ENCODE data around the gene CDH6.

Gene CDH6

DNA sequence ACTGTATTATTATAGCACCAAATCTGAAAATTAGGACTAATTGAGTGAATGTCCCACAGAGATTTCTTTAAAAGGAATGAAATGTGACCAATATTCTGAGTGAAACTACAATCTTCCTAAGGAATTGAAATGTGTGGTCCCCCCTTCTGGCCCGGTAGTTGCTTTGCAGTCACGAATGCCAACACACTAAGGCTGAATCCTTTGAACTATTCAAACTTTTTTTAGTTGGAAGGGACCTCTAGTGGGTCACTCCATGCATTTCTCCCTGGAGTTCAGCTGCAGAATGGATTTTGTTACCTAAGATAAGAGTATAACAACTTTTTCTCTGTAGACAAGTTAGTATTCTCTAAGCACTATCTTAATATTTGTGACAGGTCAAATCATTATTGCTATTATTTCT is 2.8 kb downstream of the CDH6 start:
- no peak overlapping the region for H3K4me3 ChIP-seq (ENCODE audit: low read depth, low read length)
- peak; percentile 10 for DNase-seq (ENCODE audit: low read depth)
- TF ChIP-seq POLR2A (IDR thresholded peaks at IDR 0.05; ENCODE audit: extremely low read depth, insufficient read length) (no peak), MYC (IDR thresholded peaks at IDR 0.05; ENCODE audit: low read depth, low read length) (no peak)
- TF ChIP-seq, protein P1, sequence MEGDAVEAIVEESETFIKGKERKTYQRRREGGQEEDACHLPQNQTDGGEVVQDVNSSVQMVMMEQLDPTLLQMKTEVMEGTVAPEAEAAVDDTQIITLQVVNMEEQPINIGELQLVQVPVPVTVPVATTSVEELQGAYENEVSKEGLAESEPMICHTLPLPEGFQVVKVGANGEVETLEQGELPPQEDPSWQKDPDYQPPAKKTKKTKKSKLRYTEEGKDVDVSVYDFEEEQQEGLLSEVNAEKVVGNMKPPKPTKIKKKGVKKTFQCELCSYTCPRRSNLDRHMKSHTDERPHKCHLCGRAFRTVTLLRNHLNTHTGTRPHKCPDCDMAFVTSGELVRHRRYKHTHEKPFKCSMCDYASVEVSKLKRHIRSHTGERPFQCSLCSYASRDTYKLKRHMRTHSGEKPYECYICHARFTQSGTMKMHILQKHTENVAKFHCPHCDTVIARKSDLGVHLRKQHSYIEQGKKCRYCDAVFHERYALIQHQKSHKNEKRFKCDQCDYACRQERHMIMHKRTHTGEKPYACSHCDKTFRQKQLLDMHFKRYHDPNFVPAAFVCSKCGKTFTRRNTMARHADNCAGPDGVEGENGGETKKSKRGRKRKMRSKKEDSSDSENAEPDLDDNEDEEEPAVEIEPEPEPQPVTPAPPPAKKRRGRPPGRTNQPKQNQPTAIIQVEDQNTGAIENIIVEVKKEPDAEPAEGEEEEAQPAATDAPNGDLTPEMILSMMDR (IDR thresholded peaks at IDR 0.05; ENCODE audit: low read depth, low read length) = no peak
- TF ChIP-seq, protein P2, sequence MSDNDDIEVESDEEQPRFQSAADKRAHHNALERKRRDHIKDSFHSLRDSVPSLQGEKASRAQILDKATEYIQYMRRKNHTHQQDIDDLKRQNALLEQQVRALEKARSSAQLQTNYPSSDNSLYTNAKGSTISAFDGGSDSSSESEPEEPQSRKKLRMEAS (IDR thresholded peaks at IDR 0.05; ENCODE audit: low read depth, low read length) = no peak

DNA sequence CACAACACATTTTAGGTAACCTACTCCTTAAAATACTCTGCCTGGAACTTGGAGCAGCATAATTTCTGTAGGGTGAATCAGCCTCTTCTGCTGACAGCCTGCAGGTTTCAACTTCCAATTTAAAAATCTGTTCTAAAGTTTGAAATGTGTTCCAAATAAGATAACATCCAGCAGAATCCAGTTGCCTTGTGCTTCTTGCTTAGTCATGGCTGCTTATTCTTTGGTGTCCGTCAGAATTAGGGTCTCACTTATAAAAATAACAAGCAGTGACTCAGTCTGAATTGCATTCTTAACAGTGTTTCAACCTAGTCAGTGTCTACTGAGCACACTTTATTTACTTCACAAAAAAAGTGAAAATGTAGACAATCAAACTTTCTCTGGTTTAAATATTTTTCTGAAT is 3.7 kb downstream of the CDH6 start:
- TF ChIP-seq MYC (IDR thresholded peaks at IDR 0.05; ENCODE audit: low read depth, low read length) = no peak
- TF ChIP-seq, protein P1 (IDR thresholded peaks at IDR 0.05; ENCODE audit: low read depth, low read length) = no peak
- no peak for TF ChIP-seq POLR2A (IDR thresholded peaks at IDR 0.05; ENCODE audit: extremely low read depth, insufficient read length)
- TF ChIP-seq, protein P2 (IDR thresholded peaks at IDR 0.05; ENCODE audit: low read depth, low read length) = no peak
- no peak for DNase-seq (ENCODE audit: low read depth)
- no peak overlapping the region for H3K4me3 ChIP-seq (ENCODE audit: low read depth, low read length)

DNA sequence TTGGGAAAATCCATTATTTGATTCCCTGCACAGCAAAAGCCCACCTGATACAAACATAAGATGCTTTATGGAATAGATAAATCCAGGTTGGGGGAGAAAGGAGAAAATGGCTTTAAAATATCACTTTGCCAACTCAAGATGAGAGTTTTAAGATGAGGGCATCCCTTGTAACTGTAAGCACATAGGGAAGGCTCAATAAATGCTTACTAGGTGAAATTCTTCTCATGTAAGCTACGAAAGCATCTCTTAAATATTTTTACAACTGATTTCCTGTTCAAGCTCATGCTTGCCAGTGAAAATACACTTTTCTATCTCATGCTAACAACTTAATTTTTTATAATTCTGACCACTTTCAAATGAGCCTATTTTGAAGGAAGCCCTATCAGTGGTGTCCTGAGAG is 11.5 kb downstream of the CDH6 start:
- TF ChIP-seq, protein P1 (IDR thresholded peaks at IDR 0.05; ENCODE audit: low read depth, low read length) = no peak
- TF ChIP-seq MYC (IDR thresholded peaks at IDR 0.05; ENCODE audit: low read depth, low read length) (no peak), POLR2A (IDR thresholded peaks at IDR 0.05; ENCODE audit: extremely low read depth, insufficient read length) (no peak)
- TF ChIP-seq, protein P2 (IDR thresholded peaks at IDR 0.05; ENCODE audit: low read depth, low read length) = no peak
- H3K4me3 ChIP-seq (ENCODE audit: low read depth, low read length) = no peak overlapping the region
- no peak for DNase-seq (ENCODE audit: low read depth)

DNA sequence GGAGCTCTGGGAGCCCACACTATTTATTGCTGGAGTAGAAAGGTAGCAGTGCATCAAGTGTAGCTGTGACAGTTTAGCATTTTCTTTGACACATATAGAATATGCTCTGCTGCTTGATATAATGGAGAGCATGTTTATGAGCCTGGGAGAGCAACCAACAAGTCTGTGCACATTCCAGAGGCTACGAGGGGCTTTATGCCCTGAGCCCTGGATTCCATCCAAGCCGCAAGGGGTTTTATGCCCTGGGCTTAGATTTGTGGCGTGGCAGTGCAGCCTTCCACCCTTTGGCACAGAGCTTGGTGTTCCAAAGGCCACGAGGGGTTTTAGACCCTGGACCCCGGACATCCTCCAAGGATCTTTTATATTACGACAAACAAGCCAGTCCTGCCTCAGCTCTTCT is 14.6 kb downstream of the CDH6 start:
- no peak overlapping the region for H3K4me3 ChIP-seq (ENCODE audit: low read depth, low read length)
- no peak for DNase-seq (ENCODE audit: low read depth)
- TF ChIP-seq POLR2A (IDR thresholded peaks at IDR 0.05; ENCODE audit: extremely low read depth, insufficient read length) (no peak), MYC (IDR thresholded peaks at IDR 0.05; ENCODE audit: low read depth, low read length) (no peak)
- TF ChIP-seq, protein P2 (IDR thresholded peaks at IDR 0.05; ENCODE audit: low read depth, low read length) = no peak
- TF ChIP-seq, protein P1 (IDR thresholded peaks at IDR 0.05; ENCODE audit: low read depth, low read length) = no peak

DNA sequence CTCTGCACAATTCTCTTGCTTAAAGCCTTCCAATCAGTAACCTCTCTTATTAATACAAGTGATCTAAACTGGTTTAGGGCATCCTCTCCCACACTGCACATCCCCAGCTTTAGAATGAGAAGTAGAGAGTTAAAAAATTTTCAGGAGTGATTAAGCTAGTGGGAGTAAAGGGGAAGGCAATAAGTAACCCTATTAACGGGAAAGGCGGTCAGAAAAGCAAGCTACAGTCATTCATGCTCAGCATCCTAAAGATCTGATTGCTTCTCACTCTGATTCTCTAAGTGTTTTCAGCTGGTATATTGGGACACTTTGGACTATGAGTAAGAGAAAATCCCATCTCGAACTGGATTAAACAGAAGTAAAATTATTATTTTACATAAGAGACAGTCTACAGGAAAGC is 15.8 kb downstream of the CDH6 start:
- TF ChIP-seq MYC (IDR thresholded peaks at IDR 0.05; ENCODE audit: low read depth, low read length) = no peak
- no peak overlapping the region for H3K4me3 ChIP-seq (ENCODE audit: low read depth, low read length)
- DNase-seq (ENCODE audit: low read depth) = no peak

DNA sequence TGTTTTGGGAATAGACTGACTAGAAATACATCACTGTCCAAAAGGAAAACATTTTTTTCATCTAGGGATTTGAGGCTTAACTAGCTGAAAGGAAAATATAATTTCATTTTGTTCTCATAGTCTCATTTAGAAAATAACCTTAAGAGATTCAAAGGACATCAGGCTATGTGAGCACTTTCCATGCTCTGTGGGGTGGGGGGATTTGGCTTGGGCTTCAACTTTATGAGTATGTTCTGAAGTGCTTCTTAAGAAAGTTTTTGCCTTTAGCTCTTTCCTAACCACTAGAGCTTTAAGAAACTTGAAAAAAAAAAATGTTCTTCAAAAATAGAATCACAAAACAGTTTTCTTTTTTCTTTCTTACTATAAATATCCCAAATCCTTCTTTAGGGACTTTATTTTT is 17.6 kb downstream of the CDH6 start:
- no peak for TF ChIP-seq MYC (IDR thresholded peaks at IDR 0.05; ENCODE audit: low read depth, low read length)
- TF ChIP-seq, protein P1 (IDR thresholded peaks at IDR 0.05; ENCODE audit: low read depth, low read length) = no peak
- no peak for TF ChIP-seq POLR2A (IDR thresholded peaks at IDR 0.05; ENCODE audit: extremely low read depth, insufficient read length)
- TF ChIP-seq, protein P2 (IDR thresholded peaks at IDR 0.05; ENCODE audit: low read depth, low read length) = no peak
- no peak overlapping the region for H3K4me3 ChIP-seq (ENCODE audit: low read depth, low read length)
- DNase-seq (ENCODE audit: low read depth) = no peak

All from NB4 (cell line).